ENCODE data around the gene NCKAP5.

NCKAP5 gene

DNA sequence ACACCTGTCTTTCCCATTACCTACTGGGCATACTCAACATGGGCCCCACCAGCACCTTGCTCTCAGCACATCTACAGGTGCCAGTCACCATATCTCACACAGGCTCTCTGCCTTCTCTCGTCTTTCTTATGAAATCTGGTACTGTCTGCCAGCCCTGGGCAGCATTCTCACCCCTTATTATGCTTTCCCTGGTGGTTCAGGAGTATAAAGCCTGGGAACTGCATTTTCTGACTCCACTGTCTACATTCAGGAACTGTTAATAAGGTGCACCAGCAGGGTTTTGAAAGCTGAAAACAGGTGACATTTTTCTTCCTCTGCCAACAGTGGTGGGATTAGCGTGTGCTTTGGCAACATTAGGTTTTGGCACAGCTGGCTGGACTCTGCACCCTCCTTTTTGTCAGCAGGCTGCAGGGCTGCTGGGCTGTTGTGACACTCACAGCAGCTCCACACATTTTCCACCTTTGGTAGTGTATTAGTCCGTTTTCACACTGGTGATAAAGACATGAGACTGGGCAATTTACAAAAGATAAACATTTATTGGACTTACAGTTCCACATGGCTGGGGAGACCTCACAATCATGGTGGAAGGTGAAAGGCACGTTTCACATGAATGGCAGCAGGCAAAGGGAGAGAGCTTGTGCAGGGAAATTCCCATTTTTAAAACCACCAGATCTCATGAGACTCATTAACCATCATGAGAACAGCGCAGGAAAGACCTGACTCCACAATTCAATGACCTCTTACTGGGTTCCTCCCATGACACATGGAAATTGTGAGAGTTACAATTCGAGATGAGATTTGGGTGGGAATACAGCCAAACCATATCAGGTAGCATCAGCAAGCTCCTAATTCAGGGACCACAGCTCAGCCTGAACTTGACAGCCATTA lies 555.2 kb downstream of the NCKAP5 start:
- Mint-ChIP-seq H3K36me3 (ENCODE audit: low read depth) (no peaks in the 10 kb centered on the region), H3K9me3 (peaks cover 1% of the 10 kb centered on the region)
- TF ChIP-seq, protein P1, sequence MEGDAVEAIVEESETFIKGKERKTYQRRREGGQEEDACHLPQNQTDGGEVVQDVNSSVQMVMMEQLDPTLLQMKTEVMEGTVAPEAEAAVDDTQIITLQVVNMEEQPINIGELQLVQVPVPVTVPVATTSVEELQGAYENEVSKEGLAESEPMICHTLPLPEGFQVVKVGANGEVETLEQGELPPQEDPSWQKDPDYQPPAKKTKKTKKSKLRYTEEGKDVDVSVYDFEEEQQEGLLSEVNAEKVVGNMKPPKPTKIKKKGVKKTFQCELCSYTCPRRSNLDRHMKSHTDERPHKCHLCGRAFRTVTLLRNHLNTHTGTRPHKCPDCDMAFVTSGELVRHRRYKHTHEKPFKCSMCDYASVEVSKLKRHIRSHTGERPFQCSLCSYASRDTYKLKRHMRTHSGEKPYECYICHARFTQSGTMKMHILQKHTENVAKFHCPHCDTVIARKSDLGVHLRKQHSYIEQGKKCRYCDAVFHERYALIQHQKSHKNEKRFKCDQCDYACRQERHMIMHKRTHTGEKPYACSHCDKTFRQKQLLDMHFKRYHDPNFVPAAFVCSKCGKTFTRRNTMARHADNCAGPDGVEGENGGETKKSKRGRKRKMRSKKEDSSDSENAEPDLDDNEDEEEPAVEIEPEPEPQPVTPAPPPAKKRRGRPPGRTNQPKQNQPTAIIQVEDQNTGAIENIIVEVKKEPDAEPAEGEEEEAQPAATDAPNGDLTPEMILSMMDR (IDR thresholded peaks at IDR 0.05; ENCODE audit: unreplicated experiment in 3 of 3), result no peak

DNA sequence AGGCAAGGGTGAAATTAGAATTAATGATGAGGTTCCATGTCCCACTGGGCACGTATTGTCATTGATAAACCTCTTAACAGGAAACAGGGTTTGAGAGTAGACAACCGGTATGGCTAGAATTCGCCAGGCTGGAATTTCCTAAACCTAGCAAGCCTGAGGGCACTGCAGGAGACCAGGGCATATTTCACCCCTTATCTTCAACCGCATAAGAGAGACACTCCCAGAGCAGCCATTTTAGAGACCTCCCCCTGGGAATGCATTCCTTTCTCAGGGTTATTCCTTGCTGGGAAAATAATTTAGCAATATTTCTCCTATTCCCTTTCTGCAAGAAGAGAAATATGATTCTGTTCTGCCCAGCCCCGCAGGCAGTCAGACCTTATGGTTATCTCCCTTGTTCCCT lies 563.6 kb downstream of the NCKAP5 start:
- Mint-ChIP-seq H3K36me3 (ENCODE audit: low read depth) (peaks cover 4% of the 10 kb centered on the region), H3K27ac (no peak overlapping the region), H3K4me3 (no peak overlapping the region), H3K4me1 (no peaks in the 10 kb centered on the region), H3K9me3 (peaks cover 13% of the 10 kb centered on the region), H3K27me3 (ENCODE audit: low read depth) (no peaks in the 10 kb centered on the region)
- TF ChIP-seq, protein P1 (IDR thresholded peaks at IDR 0.05; ENCODE audit: unreplicated experiment in 3 of 3), result no peak

More for the DNA sequence above, 555.2 kb downstream of the NCKAP5 start:
- H3K27ac Mint-ChIP-seq, result no peak overlapping the region
- no peaks in the 10 kb centered on the region for H3K27me3 Mint-ChIP-seq (ENCODE audit: low read depth)
- H3K4me1 Mint-ChIP-seq, result no peaks in the 10 kb centered on the region
- H3K4me3 Mint-ChIP-seq, result no peak overlapping the region

DNA sequence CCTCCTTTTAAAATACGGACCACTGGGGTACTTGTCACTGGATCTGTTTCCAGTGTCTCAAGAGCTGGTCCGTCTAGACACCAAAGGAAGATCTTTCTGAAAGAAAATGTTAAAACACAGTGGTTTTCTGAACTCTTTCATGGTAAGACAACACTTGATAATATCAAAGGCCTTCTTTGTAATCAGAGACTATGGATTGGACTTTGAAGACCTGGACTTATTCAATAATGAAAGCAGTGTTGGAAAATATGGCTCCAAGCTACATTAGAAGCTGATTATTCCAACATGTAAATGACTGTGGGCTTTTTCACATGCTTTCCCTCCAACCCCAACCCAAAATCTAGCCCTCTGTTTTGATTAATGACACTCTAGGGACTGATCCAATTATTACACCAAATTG lies 568.8 kb downstream of the NCKAP5 start:
- Mint-ChIP-seq H3K36me3 (ENCODE audit: low read depth) (peaks cover 4% of the 10 kb centered on the region), H3K4me1 (no peaks in the 10 kb centered on the region), H3K27me3 (ENCODE audit: low read depth) (no peaks in the 10 kb centered on the region), H3K27ac (no peak overlapping the region), H3K9me3 (peaks cover 9% of the 10 kb centered on the region), H3K4me3 (no peak overlapping the region)
- TF ChIP-seq, protein P1 (IDR thresholded peaks at IDR 0.05; ENCODE audit: unreplicated experiment in 3 of 3), result no peak

DNA sequence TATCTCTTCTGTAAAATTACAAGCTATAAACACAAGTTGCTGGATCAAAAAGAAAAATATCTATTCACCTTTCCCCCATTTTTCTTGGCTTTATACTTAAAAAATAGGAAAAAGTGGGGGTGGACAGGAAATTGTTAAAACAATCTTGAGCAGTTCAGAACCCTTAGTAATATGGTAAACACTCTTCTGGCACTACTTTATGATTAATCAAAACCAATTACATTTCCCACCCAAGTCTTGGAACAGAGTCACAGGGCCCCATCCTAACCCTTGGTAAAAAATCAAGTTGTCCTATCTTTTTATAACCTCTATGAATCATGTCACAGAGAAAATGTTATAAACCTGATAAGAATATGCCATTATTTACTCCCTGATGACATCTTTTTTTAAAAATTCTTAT lies 570.0 kb downstream of the NCKAP5 start:
- TF ChIP-seq, protein P1 (IDR thresholded peaks at IDR 0.05; ENCODE audit: unreplicated experiment in 3 of 3), result no peak
- peaks cover 3% of the 10 kb centered on the region for H3K27me3 Mint-ChIP-seq (ENCODE audit: low read depth)
- H3K27ac Mint-ChIP-seq, result no peak overlapping the region
- H3K4me3 Mint-ChIP-seq, result no peak overlapping the region
- no peaks in the 10 kb centered on the region for H3K36me3 Mint-ChIP-seq (ENCODE audit: low read depth)
- H3K9me3 Mint-ChIP-seq, result no peaks in the 10 kb centered on the region
- H3K4me1 Mint-ChIP-seq, result no peaks in the 10 kb centered on the region

DNA sequence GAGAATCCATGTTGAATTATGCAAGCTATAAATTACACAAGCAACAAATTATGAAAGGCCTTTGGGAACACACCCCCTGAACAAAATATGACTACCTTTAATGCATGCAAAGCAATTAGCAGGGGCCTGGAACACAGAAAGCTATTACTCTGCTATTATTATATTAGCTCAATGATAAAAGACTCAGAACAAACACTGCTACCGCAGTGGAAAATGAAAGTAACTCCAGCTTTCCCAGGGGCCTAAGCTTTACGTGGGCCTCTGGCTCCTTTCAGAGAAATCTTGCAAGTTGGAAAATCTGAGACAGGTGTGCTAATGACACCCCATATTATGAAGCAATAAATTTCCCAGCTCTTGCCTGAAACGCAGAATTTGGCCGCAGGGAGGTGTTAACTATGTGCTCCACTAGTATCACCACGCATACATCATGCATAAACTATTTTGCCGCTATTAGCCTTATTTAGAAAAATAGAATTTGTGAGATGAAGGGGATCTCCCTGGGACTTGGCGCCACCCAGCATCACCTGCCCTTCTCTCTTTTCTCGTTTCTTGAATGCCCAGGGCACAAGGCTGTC lies 576.7 kb downstream of the NCKAP5 start:
- Mint-ChIP-seq H3K27ac (no peak overlapping the region), H3K9me3 (no peaks in the 10 kb centered on the region), H3K4me1 (no peaks in the 10 kb centered on the region), H3K4me3 (no peak overlapping the region), H3K27me3 (ENCODE audit: low read depth) (peaks cover 4% of the 10 kb centered on the region), H3K36me3 (ENCODE audit: low read depth) (no peaks in the 10 kb centered on the region)
- TF ChIP-seq, protein P1 (IDR thresholded peaks at IDR 0.05; ENCODE audit: unreplicated experiment in 3 of 3), result no peak

Measured in nephron (organoid).